ENCODE measurements around the gene LPAR3. TPM values are rescaled to one million over a fixed set of nuclear protein-coding genes. Genes with fewer than 3 reads are reported as not detected.

Gene LPAR3
- total and polyA plus RNA-seq, 2 of the 4 experiments (the other 2 are of a cell fraction): 0.09 to 0.18 TPM

DNA sequence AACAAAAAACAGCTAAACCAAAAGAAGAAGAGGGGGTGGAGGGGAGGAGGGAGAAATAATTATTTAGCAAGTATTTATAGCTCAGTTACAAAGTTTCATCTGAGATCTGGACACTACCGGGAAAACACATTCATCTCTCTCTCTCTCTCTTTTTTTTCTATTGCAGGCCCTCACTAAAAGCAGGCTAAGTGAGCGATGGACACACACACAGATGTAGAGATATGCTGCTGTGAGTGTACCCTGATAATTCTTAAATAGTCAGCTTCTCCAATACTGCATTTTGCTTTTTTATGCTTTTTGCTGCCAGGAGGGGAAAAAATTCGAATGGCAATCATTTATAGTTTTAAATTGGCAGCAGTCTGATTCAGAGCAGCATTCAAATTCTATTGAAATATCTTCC is 65.0 kb downstream of the LPAR3 start:
- no CpG with 5 or more reads among the region's 3 CpGs for WGBS, 2 experiments (ENCODE audit: extremely low coverage in 2 of 2, insufficient read length in 1 of 2)
- CTCF ChIA-PET: no interaction called here
- no peak overlapping the region for H4K5ac ChIP-seq (ENCODE audit: low read depth, low read length)
- no peak overlapping the region for H2BK15ac ChIP-seq (ENCODE audit: low read depth, low read length)
- no peak for DNase-seq
- no peak overlapping the region for H2BK5ac ChIP-seq (ENCODE audit: low read depth, low read length, poor library complexity, severe bottlenecking)
- no peaks in the 10 kb centered on the region for H3K4me1 ChIP-seq (ENCODE audit: control insufficient read depth, insufficient read depth, low read length)
- H3K9me1 ChIP-seq (ENCODE audit: insufficient read depth, low read length): no peaks in the 10 kb centered on the region
- H3K4me3 ChIP-seq (ENCODE audit: insufficient read depth, low read depth, low read length): no peak overlapping the region
- dilution Hi-C loops (cut with HindIII; ENCODE audit: low sequenced_read_pairs, unreplicated experiment) (no loop called here), in situ Hi-C loops (cut with MboI; ENCODE audit: low sequenced_read_pairs) (no loop called here), intact Hi-C loops (cut with micrococcal nuclease) (no loop called here)
- no peak overlapping the region for H3K23ac ChIP-seq (ENCODE audit: low read depth, low read length)
- H3K4me2 ChIP-seq (ENCODE audit: low read depth, low read length): no peak overlapping the region
- TF ChIP-seq RCOR1 (IDR thresholded peaks at IDR 0.05; ENCODE audit: insufficient replicate concordance, low read length) (no peak), CEBPB (IDR thresholded peaks at IDR 0.05; ENCODE audit: low read depth, low read length) (no peak), SMC3 (IDR thresholded peaks at IDR 0.05; ENCODE audit: low read depth, low read length) (no peak), CHD1 (IDR thresholded peaks at IDR 0.05; ENCODE audit: low read depth, low read length) (no peak), MAZ (IDR thresholded peaks at IDR 0.05; ENCODE audit: borderline replicate concordance, low read depth, low read length) (no peak), FOS (IDR thresholded peaks at IDR 0.05; ENCODE audit: low read depth, low read length) (no peak), BHLHE40 (IDR thresholded peaks at IDR 0.05; ENCODE audit: low read depth, low read length) (no peak), RAD21 (IDR thresholded peaks at IDR 0.05; ENCODE audit: low read length) (no peak), MXI1 (IDR thresholded peaks at IDR 0.05; ENCODE audit: borderline replicate concordance, low read depth, low read length) (no peak), RFX5 (IDR thresholded peaks at IDR 0.05; ENCODE audit: low read depth, low read length) (no peak), NFE2L2 (IDR thresholded peaks at IDR 0.05; ENCODE audit: low read depth, low read length) (no peak), POLR2A (IDR thresholded peaks at IDR 0.05; ENCODE audit: low read depth, low read length) (no peak), MAFK (IDR thresholded peaks at IDR 0.05; ENCODE audit: low read depth, low read length) (no peak)
- TF ChIP-seq, protein P1, sequence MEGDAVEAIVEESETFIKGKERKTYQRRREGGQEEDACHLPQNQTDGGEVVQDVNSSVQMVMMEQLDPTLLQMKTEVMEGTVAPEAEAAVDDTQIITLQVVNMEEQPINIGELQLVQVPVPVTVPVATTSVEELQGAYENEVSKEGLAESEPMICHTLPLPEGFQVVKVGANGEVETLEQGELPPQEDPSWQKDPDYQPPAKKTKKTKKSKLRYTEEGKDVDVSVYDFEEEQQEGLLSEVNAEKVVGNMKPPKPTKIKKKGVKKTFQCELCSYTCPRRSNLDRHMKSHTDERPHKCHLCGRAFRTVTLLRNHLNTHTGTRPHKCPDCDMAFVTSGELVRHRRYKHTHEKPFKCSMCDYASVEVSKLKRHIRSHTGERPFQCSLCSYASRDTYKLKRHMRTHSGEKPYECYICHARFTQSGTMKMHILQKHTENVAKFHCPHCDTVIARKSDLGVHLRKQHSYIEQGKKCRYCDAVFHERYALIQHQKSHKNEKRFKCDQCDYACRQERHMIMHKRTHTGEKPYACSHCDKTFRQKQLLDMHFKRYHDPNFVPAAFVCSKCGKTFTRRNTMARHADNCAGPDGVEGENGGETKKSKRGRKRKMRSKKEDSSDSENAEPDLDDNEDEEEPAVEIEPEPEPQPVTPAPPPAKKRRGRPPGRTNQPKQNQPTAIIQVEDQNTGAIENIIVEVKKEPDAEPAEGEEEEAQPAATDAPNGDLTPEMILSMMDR (conservative IDR thresholded peaks at IDR 0.05; ENCODE audit: low read depth, low read length): no peak
- TF ChIP-seq, protein P2, sequence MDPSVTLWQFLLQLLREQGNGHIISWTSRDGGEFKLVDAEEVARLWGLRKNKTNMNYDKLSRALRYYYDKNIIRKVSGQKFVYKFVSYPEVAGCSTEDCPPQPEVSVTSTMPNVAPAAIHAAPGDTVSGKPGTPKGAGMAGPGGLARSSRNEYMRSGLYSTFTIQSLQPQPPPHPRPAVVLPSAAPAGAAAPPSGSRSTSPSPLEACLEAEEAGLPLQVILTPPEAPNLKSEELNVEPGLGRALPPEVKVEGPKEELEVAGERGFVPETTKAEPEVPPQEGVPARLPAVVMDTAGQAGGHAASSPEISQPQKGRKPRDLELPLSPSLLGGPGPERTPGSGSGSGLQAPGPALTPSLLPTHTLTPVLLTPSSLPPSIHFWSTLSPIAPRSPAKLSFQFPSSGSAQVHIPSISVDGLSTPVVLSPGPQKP (IDR thresholded peaks at IDR 0.05; ENCODE audit: borderline replicate concordance, low read depth, low read length): no peak
- TF ChIP-seq, protein P3, sequence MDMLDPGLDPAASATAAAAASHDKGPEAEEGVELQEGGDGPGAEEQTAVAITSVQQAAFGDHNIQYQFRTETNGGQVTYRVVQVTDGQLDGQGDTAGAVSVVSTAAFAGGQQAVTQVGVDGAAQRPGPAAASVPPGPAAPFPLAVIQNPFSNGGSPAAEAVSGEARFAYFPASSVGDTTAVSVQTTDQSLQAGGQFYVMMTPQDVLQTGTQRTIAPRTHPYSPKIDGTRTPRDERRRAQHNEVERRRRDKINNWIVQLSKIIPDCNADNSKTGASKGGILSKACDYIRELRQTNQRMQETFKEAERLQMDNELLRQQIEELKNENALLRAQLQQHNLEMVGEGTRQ (IDR thresholded peaks at IDR 0.05; ENCODE audit: low read depth, low read length): no peak
- BruUV-seq (replicated peaks): no TSS peak
- no peak overlapping the region for H3K9ac ChIP-seq (ENCODE audit: low read depth, low read length)
- no peak overlapping the region for H3K14ac ChIP-seq (replicated peaks; ENCODE audit: low read depth, low read length)
- ATAC-seq (ENCODE audit: low read depth): no peak
- H2AK5ac ChIP-seq (ENCODE audit: low read depth, low read length): no peak overlapping the region
- no peak overlapping the region for H3K18ac ChIP-seq (ENCODE audit: low read depth, low read length)
- no peak overlapping the region for H2AK9ac ChIP-seq (replicated peaks; ENCODE audit: low read depth, low read length, poor library complexity)
- no peak overlapping the region for H2BK120ac ChIP-seq (ENCODE audit: low read depth, low read length)
- no peak overlapping the region for H2AFZ ChIP-seq (replicated peaks; ENCODE audit: low read length, poor library complexity)
- H4K91ac ChIP-seq (ENCODE audit: insufficient read depth, low read depth, low read length): no peak overlapping the region
- no peaks in the 10 kb centered on the region for H4K20me1 ChIP-seq (ENCODE audit: insufficient read depth, low read length)
- peaks cover 11% of the 10 kb centered on the region for H3K27me3 ChIP-seq (ENCODE audit: control insufficient read depth, insufficient read depth, low read length)
- H3K56ac ChIP-seq (ENCODE audit: extremely low read depth, insufficient read depth, low read length): no peak overlapping the region
- H3K4ac ChIP-seq (ENCODE audit: low read depth, low read length): no peak overlapping the region
- H3K27ac ChIP-seq (ENCODE audit: insufficient read depth, low read length): no peak overlapping the region
- no peaks in the 10 kb centered on the region for H3K36me3 ChIP-seq (ENCODE audit: control insufficient read depth, insufficient read depth, low read length)
- H2BK20ac ChIP-seq (ENCODE audit: low read depth, low read length): no peak overlapping the region
- POLR2A ChIA-PET (ENCODE audit: unreplicated experiment): no interaction called here
- no peaks in the 10 kb centered on the region for H3K79me1 ChIP-seq (ENCODE audit: low read depth in 1 of 2, low read length in 2 of 2)
- H4K8ac ChIP-seq (ENCODE audit: low read depth in 2 of 2, low read length in 2 of 2): no peak overlapping the region
- no peaks in the 10 kb centered on the region for H3K9me3 ChIP-seq (ENCODE audit: control insufficient read depth, insufficient read depth, low read length)

Data from IMR-90 (cell line).